ENCODE results near the gene CNIH1. TPM values are rescaled to one million over a fixed set of nuclear protein-coding genes. Genes with fewer than 3 reads are reported as not detected.

Gene CNIH1
- total RNA-seq, 1 donor from 2014 or later, result 101 TPM

GRCh38 chr14:54425537-54426274 lies 15.5 kb downstream of the CNIH1 start:
- Histone ChIP-seq H3K4me1 (no peaks in the 10 kb centered on the region), H3K27ac (no peak overlapping the region), H3K9me3 (no peaks in the 10 kb centered on the region), H3K27me3 (ENCODE audit: low read depth) (no peaks in the 10 kb centered on the region), H3K4me3 (no peak overlapping the region), H3K36me3 (peaks cover 61% of the 10 kb centered on the region)
- TF ChIP-seq CTCF (IDR thresholded peaks at IDR 0.05), result no peak
- no peak for DNase-seq
- ATAC-seq, result peak in 1 of 2 donors; percentile 49
- intact Hi-C loops (cut with DNase I), result no loop called here

- intact Hi-C loops (cut with DNase I), result no loop called here
- Histone ChIP-seq H3K4me1 (no peaks in the 10 kb centered on the region), H3K4me3 (no peak overlapping the region), H3K27ac (no peak overlapping the region), H3K36me3 (peaks cover 54% of the 10 kb centered on the region), H3K9me3 (no peaks in the 10 kb centered on the region), H3K27me3 (ENCODE audit: low read depth) (no peaks in the 10 kb centered on the region)
- ATAC-seq, result no peak
- DNase-seq, result no peak
- TF ChIP-seq CTCF (IDR thresholded peaks at IDR 0.05), result no peak
Observed at GRCh38 chr14:54425068-54425467, 16.1 kb downstream of the CNIH1 start.

- no peak overlapping the region for H3K27ac ChIP-seq
- no peak for TF ChIP-seq CTCF (IDR thresholded peaks at IDR 0.05)
- H3K9me3 ChIP-seq, result no peaks in the 10 kb centered on the region
- DNase-seq, result no peak
- peak in 1 of 2 donors; percentile 11 for ATAC-seq
- H3K4me1 ChIP-seq, result no peaks in the 10 kb centered on the region
- no peaks in the 10 kb centered on the region for H3K27me3 ChIP-seq (ENCODE audit: low read depth)
- intact Hi-C loops (cut with DNase I), result no loop called here
- H3K36me3 ChIP-seq, result peaks cover 49% of the 10 kb centered on the region
- no peak overlapping the region for H3K4me3 ChIP-seq
Observed at GRCh38 chr14:54424479-54424901, 16.7 kb downstream of the CNIH1 start.

GRCh38 chr14:54423991-54424390 lies 17.2 kb downstream of the CNIH1 start:
- intact Hi-C loops (cut with DNase I), result no loop called here
- Histone ChIP-seq H3K9me3 (no peaks in the 10 kb centered on the region), H3K4me3 (no peak overlapping the region), H3K4me1 (no peaks in the 10 kb centered on the region), H3K27me3 (ENCODE audit: low read depth) (no peaks in the 10 kb centered on the region), H3K27ac (no peak overlapping the region), H3K36me3 (peaks cover 44% of the 10 kb centered on the region)
- TF ChIP-seq CTCF (IDR thresholded peaks at IDR 0.05), result no peak
- ATAC-seq, result no peak
- no peak for DNase-seq

GRCh38 chr14:54420478-54421142 lies 20.6 kb downstream of the CNIH1 start:
- Histone ChIP-seq H3K4me1 (no peaks in the 10 kb centered on the region), H3K27ac (no peak overlapping the region), H3K27me3 (ENCODE audit: low read depth) (no peaks in the 10 kb centered on the region), H3K4me3 (no peak overlapping the region), H3K9me3 (no peaks in the 10 kb centered on the region), H3K36me3 (peaks cover 10% of the 10 kb centered on the region)
- DNase-seq (no peak), ATAC-seq (peak; percentile 47 to 59)
- TF ChIP-seq CTCF (IDR thresholded peaks at IDR 0.05), result peak; percentile 51
- intact Hi-C loops (cut with DNase I), result no loop called here

Data from lower lobe of right lung (tissue), 2 donors.